ENCODE measurements around the gene ABHD17B.

DNA sequence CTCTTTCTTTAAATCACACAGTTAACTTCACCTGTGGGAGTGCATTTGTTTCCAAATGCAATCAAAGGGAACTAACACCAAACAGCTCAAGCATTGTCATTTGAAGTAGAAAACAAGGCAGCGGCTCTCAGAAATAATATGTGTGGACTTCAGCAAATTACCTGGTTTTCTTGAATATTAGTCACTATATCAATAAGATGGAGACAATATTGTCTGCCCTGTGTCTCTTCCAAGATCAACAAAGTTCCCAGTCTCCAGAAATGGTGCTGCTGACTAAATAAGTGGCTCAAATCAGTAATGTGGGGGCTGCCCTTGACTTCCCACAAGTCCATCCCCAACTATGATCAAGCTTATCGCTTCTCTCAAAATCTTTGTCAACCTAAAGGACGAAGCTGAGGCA is 89.6 kb downstream of the ABHD17B start:
- TF ChIP-seq CTCF (IDR thresholded peaks at IDR 0.05) (no peak), POLR2A (IDR thresholded peaks at IDR 0.05) (no peak)

Data from body of pancreas (tissue), 4 donors.